Activated B cell treated with CpG ODN at 0.5 μM for 24 hours (primary cell): ENCODE measurements around the gene CCDC200. TPM values are rescaled to one million over a fixed set of nuclear protein-coding genes. Genes with fewer than 3 reads are reported as not detected.

Experiments used
- ATAC-seq: fragments of 200-7000 bp; cut with Tn5 transposase; one replicate; pipeline ENCODE4 v1.10.0; 2021; ENCODE audit warnings: low read depth, mild to moderate bottlenecking, moderate library complexity
- CTCF ChIA-PET: fragments of 350-600 bp; sonication (Branson Sonifier 250); formaldehyde crosslinking; loops from one replicate; lab custom pipeline; 2021; ENCODE audit warnings: antibody characterized with exemption; lab: Charles Lee
- POLR2A ChIA-PET: fragments of 350-600 bp; sonication (Branson Sonifier 250); formaldehyde crosslinking; loops from one replicate; lab custom pipeline; 2021; ENCODE audit warnings: antibody characterized with exemption; lab: Charles Lee
- DNase-seq: peaks from one replicate; pipeline ENCODE4 v3.0.0; 2022
- H3K27ac Mint-ChIP-seq: one replicate; pipeline ENCODE4 v1.8.0; 2020; ENCODE audit warnings: mixed read lengths
- H3K27me3 Mint-ChIP-seq: one replicate; pipeline ENCODE4 v1.8.0; 2021; ENCODE audit warnings: mixed read lengths
- H3K36me3 Mint-ChIP-seq: one replicate; pipeline ENCODE4 v1.8.0; 2021; ENCODE audit warnings: low read depth, mixed read lengths
- H3K4me1 Mint-ChIP-seq: one replicate; pipeline ENCODE4 v1.8.0; 2021; ENCODE audit warnings: mixed read lengths
- H3K4me3 Mint-ChIP-seq: one replicate; pipeline ENCODE4 v1.8.0; 2020; ENCODE audit warnings: mild to moderate bottlenecking, mixed read lengths
- H3K9me3 Mint-ChIP-seq: one replicate; pipeline ENCODE4 v1.8.0; 2020; ENCODE audit warnings: mixed read lengths
- intact Hi-C: fragments of 100-400 bp; cut with micrococcal nuclease; formaldehyde crosslinking; loops from one replicate; pipeline ENCODE4 v1.15.1; 2024
- total RNA-seq: library from RNA; stranded (reverse); gene quantifications from 2 replicates; pipeline ENCODE4 v1.2.3, GENCODE V29; 2022
- TF ChIP-seq, protein P1 (sequence below): fragments of 200-600 bp; IDR thresholded peaks from one replicate; pipeline ENCODE4 v1.8.0; 2022; ENCODE audit warnings: antibody characterized with exemption, mild to moderate bottlenecking

CCDC200 gene
- total RNA-seq, 1 donor from 2014 or later: not detected

DNA sequence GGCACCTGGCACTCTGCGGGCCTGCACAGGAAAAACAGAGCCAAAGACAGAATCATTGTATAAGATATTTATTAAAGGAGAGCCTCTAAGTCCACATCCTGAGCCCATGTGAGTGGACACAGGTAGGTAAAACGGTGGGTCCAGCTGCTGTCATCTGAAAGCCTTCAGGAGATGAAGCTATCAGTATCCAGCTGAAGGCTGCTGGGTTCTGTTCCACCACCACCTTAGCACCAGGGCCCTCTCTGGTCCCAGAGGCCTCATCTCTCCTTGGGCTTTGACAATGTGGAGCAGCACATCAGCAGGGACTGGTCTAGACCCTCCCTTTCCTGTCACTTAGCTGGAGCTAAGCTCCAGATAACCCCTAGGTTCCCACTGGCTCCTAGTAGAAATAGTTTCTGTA, 9.4 kb downstream of the CCDC200 start:
- CTCF ChIA-PET: no interaction called here
- DNase-seq (no peak), ATAC-seq (no peak)
- Mint-ChIP-seq H3K9me3 (no peaks in the 10 kb centered on the region), H3K27me3 (no peaks in the 10 kb centered on the region), H3K4me1 (peaks cover 11% of the 10 kb centered on the region), H3K36me3 (peaks cover 70% of the 10 kb centered on the region), H3K4me3 (no peak overlapping the region), H3K27ac (no peak overlapping the region)
- TF ChIP-seq, protein P1, sequence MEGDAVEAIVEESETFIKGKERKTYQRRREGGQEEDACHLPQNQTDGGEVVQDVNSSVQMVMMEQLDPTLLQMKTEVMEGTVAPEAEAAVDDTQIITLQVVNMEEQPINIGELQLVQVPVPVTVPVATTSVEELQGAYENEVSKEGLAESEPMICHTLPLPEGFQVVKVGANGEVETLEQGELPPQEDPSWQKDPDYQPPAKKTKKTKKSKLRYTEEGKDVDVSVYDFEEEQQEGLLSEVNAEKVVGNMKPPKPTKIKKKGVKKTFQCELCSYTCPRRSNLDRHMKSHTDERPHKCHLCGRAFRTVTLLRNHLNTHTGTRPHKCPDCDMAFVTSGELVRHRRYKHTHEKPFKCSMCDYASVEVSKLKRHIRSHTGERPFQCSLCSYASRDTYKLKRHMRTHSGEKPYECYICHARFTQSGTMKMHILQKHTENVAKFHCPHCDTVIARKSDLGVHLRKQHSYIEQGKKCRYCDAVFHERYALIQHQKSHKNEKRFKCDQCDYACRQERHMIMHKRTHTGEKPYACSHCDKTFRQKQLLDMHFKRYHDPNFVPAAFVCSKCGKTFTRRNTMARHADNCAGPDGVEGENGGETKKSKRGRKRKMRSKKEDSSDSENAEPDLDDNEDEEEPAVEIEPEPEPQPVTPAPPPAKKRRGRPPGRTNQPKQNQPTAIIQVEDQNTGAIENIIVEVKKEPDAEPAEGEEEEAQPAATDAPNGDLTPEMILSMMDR: no peak
- intact Hi-C loops: no loop called here
- POLR2A ChIA-PET: interaction anchor here (15.6 kb wide), 1 partner anchor 99 kb away, joined by 359 read pairs; no protein-coding TSS in a partner anchor

DNA sequence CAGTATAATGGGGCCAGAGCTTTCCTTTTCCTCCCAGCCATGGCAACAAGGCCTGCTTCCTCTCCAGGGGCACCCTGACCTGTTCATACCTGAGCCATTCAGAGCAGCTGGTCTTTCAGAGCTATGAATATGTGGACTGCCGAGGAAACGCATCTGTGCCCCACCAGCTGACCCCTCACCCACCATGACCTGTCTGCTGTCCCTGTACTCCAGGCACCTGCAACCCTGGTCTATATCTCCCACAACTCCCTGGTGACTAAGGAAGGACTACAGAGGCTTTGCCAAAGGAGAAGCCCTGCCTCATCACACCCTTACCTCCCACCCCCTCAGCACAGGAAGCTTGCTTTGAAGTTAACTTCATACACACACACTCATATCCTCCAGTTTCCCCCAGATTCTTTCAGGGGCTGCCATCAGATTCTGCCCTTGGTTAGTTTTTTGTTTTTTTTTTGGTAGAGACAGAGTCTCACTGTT, 10.8 kb downstream of the CCDC200 start:
- Mint-ChIP-seq H3K27ac (peak overlapping the region; percentile 50), H3K4me3 (no peak overlapping the region)
- no peak for ATAC-seq

GRCh38 chr17:43216762-43217613, 11.4 kb downstream of the CCDC200 start:
- Mint-ChIP-seq H3K9me3 (no peaks in the 10 kb centered on the region), H3K27ac (no peak overlapping the region)

More for the DNA sequence above, 10.8 kb downstream of the CCDC200 start:
- Mint-ChIP-seq H3K36me3 (peaks cover 70% of the 10 kb centered on the region), H3K4me1 (peaks cover 23% of the 10 kb centered on the region), H3K27me3 (no peaks in the 10 kb centered on the region), H3K9me3 (no peaks in the 10 kb centered on the region)
- TF ChIP-seq, protein P1: no peak
- DNase-seq: no peak
- ChIA-PET CTCF (no interaction called here), POLR2A (interaction anchor here (15.6 kb wide), 1 partner anchor 100 kb away, joined by 359 read pairs; no protein-coding TSS in a partner anchor)
- intact Hi-C loops: no loop called here

GRCh38 chr17:43216369-43216761, 12.1 kb downstream of the CCDC200 start:
- Mint-ChIP-seq H3K9me3 (no peaks in the 10 kb centered on the region), H3K27me3 (no peaks in the 10 kb centered on the region), H3K4me1 (peaks cover 33% of the 10 kb centered on the region), H3K4me3 (no peak overlapping the region), H3K36me3 (peaks cover 78% of the 10 kb centered on the region), H3K27ac (no peak overlapping the region)
- TF ChIP-seq, protein P1: no peak
- ATAC-seq: no peak
- CTCF ChIA-PET: interaction anchor here (1.6 kb wide), 1 partner anchor 100 kb away, joined by 3 read pairs; no protein-coding TSS in a partner anchor
- no peak for DNase-seq
- intact Hi-C loops: no loop called here
- POLR2A ChIA-PET: interaction anchor here (0.6 to 15.6 kb wide), 2 partner anchors 102 to 106 kb away, joined by 4 to 359 read pairs; no protein-coding TSS in a partner anchor

More at GRCh38 chr17:43216762-43217613, 11.4 kb downstream of the CCDC200 start:
- DNase-seq: no peak
- ChIA-PET CTCF (interaction anchor here (1.6 kb wide), 1 partner anchor 100 kb away, joined by 3 read pairs; no protein-coding TSS in a partner anchor), POLR2A (interaction anchor here (15.6 kb wide), 1 partner anchor 101 kb away, joined by 359 read pairs; no protein-coding TSS in a partner anchor)
- H3K27me3 Mint-ChIP-seq: no peaks in the 10 kb centered on the region
- intact Hi-C loops: no loop called here
- H3K4me3 Mint-ChIP-seq: no peak overlapping the region
- H3K36me3 Mint-ChIP-seq: peaks cover 76% of the 10 kb centered on the region
- TF ChIP-seq, protein P1: no peak
- H3K4me1 Mint-ChIP-seq: peaks cover 29% of the 10 kb centered on the region
- no peak for ATAC-seq

- DNase-seq (no peak), ATAC-seq (no peak)
- Mint-ChIP-seq H3K27me3 (no peaks in the 10 kb centered on the region), H3K9me3 (no peaks in the 10 kb centered on the region), H3K27ac (no peak overlapping the region), H3K4me3 (no peak overlapping the region), H3K4me1 (peaks cover 42% of the 10 kb centered on the region), H3K36me3 (peaks cover 77% of the 10 kb centered on the region)
- CTCF ChIA-PET: interaction anchor here (1.6 kb wide), 1 partner anchor 101 kb away, joined by 3 read pairs; no protein-coding TSS in a partner anchor
- intact Hi-C loops: no loop called here
- POLR2A ChIA-PET: interaction anchor here (15.6 kb wide), 1 partner anchor 103 kb away, joined by 359 read pairs; no protein-coding TSS in a partner anchor
- TF ChIP-seq, protein P1: no peak
These were observed 13.1 kb downstream of the CCDC200 start for GRCh38 chr17:43215341-43215740.
